Stimulated activated CD4-positive, alpha-beta T cell treated with anti-CD3 and anti-CD28 coated beads, Interleukin-12 subunit alpha, Interleukin-12 subunit beta, amount 100 ng/mL, for 4 hours (primary cell): ENCODE data around the gene HTR2C.
"Not testable (repeated sequence)": the region's sequence is repeated elsewhere in the genome, so short reads cannot be mapped to it uniquely, and the experiment has no call there.

ENCODE experiments used
- DNase-seq: peaks from one replicate; pipeline ENCODE4 v3.0.0-alpha.2; 2020

HTR2C gene

DNA sequence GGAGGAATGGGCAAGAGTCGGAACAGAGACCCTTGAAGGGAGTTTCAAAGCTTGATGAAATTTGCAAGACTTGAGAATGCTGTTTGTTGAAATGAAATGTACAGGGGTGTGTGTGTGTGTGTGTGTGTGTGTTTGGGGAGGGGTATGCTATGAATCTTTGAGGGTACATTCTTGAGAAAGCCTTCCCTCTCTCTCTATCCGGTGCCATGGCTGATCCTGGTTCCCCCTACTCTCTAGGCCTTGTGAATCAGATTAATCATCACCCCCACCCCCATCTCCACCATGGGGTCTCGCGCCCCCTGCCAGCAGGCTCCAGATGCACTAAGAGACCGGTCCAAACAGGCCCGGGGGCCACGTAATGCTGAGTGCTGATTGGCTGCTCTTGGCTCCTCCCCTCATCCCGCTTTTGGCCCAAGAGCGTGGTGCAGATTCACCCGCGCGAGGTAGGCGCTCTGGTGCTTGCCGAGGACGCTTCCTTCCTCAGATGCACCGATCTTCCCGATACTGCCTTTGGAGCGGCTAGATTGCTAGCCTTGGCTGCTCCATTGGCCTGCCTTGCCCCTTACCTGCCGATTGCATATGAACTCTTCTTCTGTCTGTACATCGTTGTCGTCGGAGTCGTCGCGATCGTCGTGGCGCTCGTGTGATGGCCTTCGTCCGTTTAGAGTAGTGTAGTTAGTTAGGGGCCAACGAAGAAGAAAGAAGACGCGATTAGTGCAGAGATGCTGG lies at the start of gene HTR2C:
Gene HTR2C (plus strand): TSS at position 441 of the 729 bp plus-strand sequence. CDS start 142,851 bp downstream, outside the sequence.
- no peak for DNase-seq

DNA sequence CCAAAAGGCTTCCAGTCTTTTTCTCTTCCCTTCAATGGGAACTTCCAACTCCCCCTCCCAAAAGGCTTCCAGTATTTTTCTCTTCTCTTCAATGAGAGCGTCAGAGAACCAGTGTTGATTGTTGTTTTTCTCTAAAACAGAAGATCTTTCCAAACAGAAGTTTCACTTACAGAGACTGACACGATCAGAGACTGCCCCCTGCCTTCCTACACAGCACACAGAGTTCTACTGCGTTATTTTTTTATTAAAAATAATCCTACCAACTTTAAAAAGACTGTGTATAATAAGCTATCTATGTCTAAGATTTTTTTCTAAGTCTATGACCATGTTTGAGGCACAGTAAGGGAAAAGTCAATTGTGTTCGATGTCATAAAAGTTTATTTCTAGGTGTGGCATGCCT lies 3.5 kb upstream of the HTR2C start:
- no peak for DNase-seq

- DNase-seq = no peak
Measured at GRCh38 chrX:114581528-114582263, 2.2 kb upstream of the HTR2C start.

GRCh38 chrX:114582264-114582632 lies 1.6 kb upstream of the HTR2C start:
- DNase-seq = no peak

DNA sequence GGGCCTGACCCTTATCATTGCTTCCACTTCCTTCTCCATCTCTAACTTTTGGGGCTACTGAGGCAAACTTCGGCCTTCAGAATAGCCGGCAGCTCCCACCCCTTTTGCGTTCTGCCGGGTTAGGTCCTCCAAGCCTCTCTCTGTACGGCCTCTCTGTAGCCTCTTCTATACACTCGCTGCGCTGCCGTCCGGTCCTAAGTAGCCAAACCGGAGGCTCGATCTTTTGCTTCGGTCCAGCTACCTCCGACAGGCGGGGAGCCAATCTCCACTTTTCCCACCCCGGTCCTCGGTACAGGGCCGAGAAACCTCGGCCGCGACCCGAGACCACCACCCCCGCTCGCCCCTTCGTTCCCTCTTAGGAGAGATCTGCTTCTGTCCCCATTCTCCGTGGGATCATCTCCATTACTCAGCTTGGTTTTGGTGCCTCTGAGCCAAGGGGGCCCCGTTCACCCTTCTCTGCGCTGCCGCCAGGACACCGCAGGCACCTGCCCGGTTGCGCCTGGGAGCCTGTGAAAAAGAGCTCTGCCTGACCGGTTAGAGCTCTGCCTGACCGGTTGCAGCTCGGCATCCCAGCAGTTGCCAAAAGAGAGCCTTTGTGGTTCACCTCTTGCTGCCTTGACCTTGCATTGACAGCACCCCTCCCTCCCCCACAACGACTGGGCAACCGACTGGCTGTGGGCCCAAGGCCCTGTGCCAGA lies 1.0 kb upstream of the HTR2C start:
- no peak for DNase-seq

GRCh38 chrX:114584375-114584943 lies 573 bp downstream of the HTR2C start:
- DNase-seq = no peak

DNA sequence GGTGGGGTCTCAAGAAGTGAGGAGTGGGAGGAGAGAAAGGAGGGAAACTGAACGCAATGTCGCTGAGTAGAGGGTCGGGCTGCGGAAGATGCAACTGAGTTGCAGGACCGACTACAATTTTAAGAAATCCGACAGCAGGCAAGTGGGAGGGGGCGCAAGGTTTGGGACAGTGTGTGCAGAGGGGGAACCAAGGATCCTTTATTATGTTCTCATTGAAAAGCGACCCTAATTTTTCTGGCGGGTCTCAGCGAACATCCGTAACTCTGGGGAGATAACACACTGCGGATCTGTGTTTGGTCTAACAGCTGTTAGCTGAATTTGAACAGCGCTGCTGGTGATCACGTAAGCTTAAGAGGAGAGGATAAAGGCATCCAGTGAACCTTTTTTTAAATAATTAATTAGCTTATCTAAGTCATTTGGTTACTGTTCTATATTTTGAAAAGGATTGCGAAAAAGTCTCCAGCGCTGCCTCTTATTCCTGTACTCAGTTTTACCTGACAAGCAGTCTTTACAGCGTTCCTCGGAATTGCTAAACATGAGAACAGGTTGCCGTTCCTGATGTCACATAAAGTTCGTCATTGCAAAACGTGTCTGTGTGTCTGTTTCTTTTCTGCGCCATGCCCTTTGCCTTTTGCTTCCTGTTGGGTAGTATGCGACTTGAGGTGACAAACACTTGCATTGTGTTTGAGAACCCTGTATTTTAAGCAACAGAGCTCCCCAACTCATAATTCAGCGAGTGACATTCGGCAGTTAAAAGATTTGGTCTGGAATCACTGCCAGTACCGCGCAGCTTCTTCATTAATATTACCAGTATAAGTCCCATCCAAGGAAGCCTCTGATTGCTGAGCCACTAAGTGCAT lies 1.3 kb downstream of the HTR2C start:
- no peak for DNase-seq

DNA sequence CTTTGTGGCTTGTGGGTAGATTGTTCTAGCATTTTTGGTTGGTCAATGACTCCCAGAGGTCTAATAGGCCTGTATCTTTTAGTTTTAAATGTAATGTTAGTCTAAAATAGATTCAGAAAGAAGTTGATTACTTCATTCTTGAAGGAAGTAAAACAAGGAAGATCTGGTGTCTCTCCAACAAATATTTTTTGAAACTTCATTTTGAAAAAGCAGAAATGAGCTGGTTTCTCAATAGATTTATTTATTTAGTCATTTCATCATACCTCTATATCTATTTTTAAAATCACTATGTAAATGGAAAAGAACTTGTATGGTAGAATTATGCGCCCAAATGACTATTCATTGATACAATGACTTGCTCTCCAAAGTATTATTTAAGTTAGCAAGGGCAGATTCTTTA lies 7.2 kb downstream of the HTR2C start:
- no peak for DNase-seq

DNA sequence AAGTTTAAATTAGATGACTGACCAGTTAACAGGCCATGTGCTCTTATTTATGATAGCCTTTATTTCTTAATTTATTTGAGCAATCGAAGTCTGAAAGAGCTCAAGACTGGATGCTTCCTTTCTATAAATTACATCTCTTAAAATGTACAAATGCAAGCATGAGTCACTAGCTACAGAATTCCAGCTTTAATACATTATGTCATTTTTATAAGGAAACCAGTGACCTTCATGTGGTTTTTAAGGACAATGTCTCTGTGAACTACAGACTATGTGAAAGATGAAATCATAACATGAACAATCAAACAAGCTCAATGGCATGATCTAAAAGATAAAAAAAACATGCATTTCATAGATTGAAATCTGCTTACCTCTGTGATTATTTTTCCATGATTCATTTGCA lies 15.4 kb downstream of the HTR2C start:
- DNase-seq = no peak

GRCh38 chrX:114599911-114600310 lies 16.0 kb downstream of the HTR2C start:
- DNase-seq = no peak

- DNase-seq = not testable (repeated sequence)
Measured at GRCh38 chrX:114606619-114607018, 22.7 kb downstream of the HTR2C start.

DNA sequence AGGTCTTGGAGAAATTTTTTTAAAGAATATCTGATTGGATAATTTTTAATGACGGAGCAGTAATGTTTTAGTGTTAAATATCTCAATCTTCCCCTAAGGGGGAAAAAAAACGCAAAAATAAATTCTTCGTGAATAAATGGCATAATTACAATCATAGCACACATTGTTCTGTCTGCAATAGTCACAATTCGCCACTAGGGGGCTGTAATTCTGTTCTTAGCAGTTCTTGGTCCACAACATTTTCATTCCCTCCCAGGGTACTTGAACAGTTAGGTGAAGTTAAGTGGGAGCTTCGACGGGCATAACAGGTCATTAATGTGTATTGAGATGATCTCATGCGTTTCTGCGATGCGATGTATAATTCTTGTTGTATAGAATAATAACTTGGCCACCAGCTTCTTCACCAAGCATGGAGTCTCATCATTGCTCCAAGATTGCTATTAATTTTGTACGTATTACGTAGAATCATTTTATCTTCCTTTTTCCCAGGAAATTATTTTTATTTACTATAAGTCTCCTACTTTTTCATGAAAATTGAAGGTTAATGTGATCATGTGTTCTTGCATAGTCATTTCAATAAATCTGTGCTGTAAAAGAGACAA lies 27.2 kb downstream of the HTR2C start:
- DNase-seq = no peak

- no peak for DNase-seq
Measured at GRCh38 chrX:114615765-114616164, 31.9 kb downstream of the HTR2C start.

GRCh38 chrX:114619874-114620273 lies 36.0 kb downstream of the HTR2C start:
- DNase-seq = no peak

GRCh38 chrX:114626323-114626722 lies 42.4 kb downstream of the HTR2C start:
- no peak for DNase-seq

- DNase-seq = no peak
Measured at GRCh38 chrX:114635986-114636385, 52.1 kb downstream of the HTR2C start.

GRCh38 chrX:114650351-114650750 lies 66.5 kb downstream of the HTR2C start:
- no peak for DNase-seq

GRCh38 chrX:114675365-114675764 lies 91.5 kb downstream of the HTR2C start:
- no peak for DNase-seq

GRCh38 chrX:114700533-114700932 lies 116.6 kb downstream of the HTR2C start:
- not testable (repeated sequence) for DNase-seq

DNA sequence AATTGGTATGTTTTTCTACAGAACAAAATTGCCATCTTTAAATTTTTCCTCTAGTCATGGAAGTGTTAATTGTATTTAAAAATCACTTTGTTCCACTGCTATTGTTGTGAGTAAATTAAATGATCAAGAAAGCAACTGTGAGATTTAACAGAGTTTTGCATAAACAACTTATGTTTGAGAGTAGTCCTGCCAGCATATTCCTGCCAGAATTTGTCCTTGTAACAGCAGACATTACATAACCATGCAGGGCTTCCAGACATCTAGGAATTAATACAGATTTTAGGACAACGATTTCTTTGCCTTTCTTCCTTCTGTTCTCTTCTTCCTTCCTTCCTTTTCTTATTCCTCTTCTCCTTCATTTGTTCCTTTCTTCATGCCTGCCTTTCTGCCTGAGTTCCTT lies 125.5 kb downstream of the HTR2C start:
- no peak for DNase-seq

- no peak for DNase-seq
Measured at GRCh38 chrX:114710571-114710970, 126.7 kb downstream of the HTR2C start.

GRCh38 chrX:114712466-114712865 lies 128.6 kb downstream of the HTR2C start:
- DNase-seq = no peak
